ENCODE data around the gene MAL. TPM values are rescaled to one million over a fixed set of nuclear protein-coding genes. Genes with fewer than 3 reads are reported as not detected.

MAL gene
- total RNA-seq, 1 experiment from 2014 or later, result 0.80 TPM

DNA sequence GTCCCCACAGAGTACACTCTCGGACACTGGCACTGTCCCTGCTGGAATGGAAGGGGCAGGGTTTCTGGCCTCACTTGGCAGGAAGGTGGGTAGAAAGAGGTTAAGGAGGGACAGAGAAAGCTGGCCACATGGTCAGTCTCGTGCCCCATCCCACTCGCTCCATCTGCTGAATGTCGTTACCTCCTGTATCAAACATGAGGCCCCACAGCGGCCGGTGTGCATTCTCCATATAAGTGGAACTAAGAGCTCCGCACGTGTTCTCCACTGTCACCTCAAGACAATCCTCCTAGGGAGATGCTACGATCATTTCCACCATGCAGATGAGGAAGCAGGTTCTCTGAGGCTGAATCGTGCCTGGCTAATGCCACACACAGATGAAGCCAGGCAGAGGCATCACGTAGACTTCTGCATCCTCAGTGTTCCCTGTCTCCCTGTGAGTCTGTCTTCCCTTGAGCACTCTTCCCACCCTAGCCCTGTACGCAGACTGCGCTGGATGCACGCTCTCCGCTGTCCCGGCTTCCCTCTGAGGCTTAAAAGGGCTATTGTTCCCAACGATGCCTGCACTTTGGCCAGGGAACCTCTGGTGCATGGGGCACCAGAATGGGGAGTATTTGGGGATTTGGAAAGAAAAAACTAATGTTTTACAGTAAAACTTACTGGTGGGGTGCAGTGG lies 35.1 kb downstream of the MAL start:
- Histone ChIP-seq H3K4me3 (ENCODE audit: insufficient read depth, low read depth, low read length) (no peak overlapping the region), H3K27me3 (ENCODE audit: control insufficient read depth, insufficient read depth, low read length) (no peaks in the 10 kb centered on the region), H3K36me3 (replicated peaks; ENCODE audit: control insufficient read depth, insufficient read depth, low read length) (no peaks in the 10 kb centered on the region)
- DNase-seq, result no peak

DNA sequence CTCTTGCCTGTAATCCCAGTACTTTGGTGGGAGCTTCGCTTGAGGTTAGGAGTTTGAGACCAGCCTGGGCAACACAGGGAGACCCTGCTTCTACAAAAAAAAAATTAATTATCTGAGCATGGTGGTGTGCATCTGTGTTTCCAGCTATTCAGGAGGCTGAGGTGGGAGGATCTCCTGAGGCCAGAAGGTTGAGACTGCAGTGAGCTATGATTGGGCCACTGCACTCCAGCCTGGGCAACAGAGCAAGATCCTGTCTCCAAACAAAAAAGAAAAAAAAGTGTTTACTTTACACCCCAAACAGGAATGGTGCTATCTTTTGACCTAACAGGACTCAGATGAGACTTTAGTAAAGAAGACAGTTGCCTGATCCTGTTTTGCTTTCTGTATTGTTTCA lies 35.6 kb downstream of the MAL start:
- Histone ChIP-seq H3K36me3 (replicated peaks; ENCODE audit: control insufficient read depth, insufficient read depth, low read length) (no peaks in the 10 kb centered on the region), H3K4me3 (ENCODE audit: insufficient read depth, low read depth, low read length) (no peak overlapping the region), H3K27me3 (ENCODE audit: control insufficient read depth, insufficient read depth, low read length) (no peaks in the 10 kb centered on the region)
- DNase-seq, result no peak

DNA sequence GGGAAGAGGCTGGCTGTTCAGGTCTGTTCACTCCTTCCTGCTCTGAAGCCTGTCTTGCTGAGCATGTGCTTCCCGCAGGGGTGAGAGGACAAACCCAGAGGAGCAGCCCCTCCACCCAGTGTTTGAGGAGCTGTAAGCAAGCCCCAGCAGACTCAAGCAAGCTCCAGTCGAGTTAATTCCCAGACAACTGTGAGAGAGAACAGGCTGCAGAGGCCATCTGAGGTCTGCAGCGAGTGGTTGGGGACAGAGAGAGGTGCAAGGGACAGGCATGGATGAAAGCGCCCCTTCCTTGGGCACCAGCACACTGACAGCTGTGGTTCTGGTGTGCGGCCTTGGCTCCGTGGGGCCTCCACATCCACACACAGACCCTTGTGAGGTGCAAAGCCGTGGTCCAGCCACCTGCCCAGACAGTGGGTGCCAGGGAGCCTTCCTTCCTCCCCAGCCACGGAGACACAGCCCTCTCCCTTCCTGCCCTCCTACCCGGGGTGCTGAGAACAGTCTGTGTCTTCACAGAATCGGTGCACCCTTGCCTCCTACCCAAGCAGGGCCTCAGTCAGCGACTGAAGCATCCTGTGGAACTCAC lies 36.2 kb downstream of the MAL start:
- no peaks in the 10 kb centered on the region for H3K27me3 ChIP-seq (ENCODE audit: control insufficient read depth, insufficient read depth, low read length)
- peak; percentile 32 for DNase-seq
- no peaks in the 10 kb centered on the region for H3K36me3 ChIP-seq (replicated peaks; ENCODE audit: control insufficient read depth, insufficient read depth, low read length)
- no peak overlapping the region for H3K4me3 ChIP-seq (ENCODE audit: insufficient read depth, low read depth, low read length)

DNA sequence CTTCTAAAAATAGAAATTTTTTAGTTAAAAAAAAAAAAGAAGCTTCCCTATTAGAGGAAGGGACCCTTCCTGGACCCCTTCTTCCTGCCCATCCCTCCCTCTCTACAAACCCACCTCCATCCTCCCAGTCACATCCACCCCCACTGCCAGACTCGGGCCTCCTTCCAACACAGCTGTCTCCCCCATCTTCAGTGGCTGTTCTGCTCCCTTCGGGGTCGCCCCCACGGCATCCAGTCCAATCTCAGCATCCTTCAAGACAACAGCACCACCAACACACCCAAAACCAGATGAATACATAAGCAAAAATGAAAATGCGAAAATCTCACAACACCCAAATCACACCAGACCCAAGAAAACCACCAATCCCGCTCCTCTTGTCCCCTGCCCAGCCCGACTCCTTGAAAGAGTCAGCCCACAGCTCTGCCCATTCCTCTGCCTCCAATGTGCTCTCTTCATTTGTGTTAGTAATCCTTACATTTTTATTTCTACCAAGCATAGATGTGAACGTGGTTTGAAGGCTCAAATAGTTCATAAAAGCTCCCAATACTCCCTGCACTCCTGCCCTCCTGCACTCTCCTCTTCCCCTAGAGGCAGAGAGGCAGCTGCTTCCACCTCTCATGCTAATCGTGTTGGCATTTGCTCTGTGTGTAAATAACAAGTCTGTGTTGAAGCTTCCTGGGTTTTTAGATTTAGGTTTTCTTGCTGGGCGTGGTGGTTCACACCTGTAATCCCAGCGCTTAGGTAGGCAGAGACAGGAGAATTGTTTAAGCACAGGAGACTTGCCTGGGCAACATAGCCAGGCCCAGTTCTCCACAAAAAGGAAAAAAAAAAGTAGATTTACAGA lies 37.0 kb downstream of the MAL start:
- no peaks in the 10 kb centered on the region for H3K36me3 ChIP-seq (replicated peaks; ENCODE audit: control insufficient read depth, insufficient read depth, low read length)
- no peak overlapping the region for H3K4me3 ChIP-seq (ENCODE audit: insufficient read depth, low read depth, low read length)
- no peaks in the 10 kb centered on the region for H3K27me3 ChIP-seq (ENCODE audit: control insufficient read depth, insufficient read depth, low read length)
- peak; percentile 64 for DNase-seq

DNA sequence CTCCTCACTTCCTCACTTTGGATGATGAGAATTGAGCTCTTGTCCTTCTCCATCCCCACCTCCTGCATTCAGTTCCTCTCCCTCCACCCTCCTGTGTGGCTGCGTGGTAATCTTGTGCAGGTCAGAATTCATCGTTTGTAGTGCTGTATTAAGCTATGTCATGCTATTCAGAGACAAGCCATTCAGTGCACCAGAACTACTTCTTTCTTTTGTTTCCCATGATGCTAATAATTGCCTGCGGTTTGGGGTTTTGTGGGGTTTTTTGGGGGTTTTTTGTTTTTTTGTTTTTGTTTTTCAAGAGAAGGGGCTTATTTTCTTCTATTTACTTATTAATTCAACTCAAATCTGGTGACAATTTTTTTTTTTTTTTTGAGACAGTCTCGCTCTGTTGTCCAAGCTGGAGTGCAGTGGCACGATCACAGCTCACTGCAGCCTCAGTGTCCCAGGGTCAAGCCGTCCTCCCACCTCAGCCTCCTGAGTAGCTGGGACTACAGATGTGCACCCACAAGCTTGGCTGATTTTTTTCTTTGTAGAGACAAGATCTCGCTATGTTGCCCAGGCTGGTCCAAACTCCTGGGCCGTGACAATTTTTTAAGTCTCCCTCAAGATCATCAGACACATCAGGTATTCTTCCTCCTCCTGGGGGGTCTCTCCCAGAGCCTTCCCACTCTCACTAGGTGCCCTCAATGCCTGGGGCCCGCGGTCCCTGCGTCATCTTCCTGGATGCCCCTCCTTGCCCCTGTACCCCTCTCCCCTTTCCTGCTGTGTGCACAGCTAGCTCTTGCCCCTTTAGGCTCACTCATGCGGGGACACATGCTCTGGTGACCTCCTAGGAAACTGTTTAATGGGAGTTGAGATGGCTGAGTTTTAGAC lies 37.8 kb downstream of the MAL start:
- no peaks in the 10 kb centered on the region for H3K27me3 ChIP-seq (ENCODE audit: control insufficient read depth, insufficient read depth, low read length)
- H3K4me3 ChIP-seq (ENCODE audit: insufficient read depth, low read depth, low read length), result no peak overlapping the region
- no peaks in the 10 kb centered on the region for H3K36me3 ChIP-seq (replicated peaks; ENCODE audit: control insufficient read depth, insufficient read depth, low read length)
- no peak for DNase-seq

DNA sequence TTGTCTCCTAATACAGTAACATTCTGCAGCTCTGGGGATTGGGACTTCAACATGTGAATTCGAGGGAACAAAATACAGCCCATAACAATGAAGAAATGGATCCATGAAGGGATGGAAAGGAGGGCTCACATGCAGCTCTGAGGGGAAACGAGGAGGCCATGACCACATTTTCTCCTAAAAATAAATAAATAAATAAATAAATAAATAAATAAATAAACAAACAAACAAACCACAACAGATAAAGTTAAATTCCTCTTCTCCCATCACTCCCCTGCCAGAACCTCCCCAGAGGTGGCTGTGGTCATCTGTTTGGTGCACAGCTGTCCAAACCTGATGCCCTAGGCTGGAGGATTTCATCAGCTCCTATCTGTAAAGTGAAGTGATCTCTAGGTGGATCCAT lies 42.7 kb downstream of the MAL start:
- Histone ChIP-seq H3K4me3 (ENCODE audit: insufficient read depth, low read depth, low read length) (no peak overlapping the region), H3K36me3 (replicated peaks; ENCODE audit: control insufficient read depth, insufficient read depth, low read length) (no peaks in the 10 kb centered on the region), H3K27me3 (ENCODE audit: control insufficient read depth, insufficient read depth, low read length) (no peaks in the 10 kb centered on the region)
- peak; percentile 3 for DNase-seq

DNA sequence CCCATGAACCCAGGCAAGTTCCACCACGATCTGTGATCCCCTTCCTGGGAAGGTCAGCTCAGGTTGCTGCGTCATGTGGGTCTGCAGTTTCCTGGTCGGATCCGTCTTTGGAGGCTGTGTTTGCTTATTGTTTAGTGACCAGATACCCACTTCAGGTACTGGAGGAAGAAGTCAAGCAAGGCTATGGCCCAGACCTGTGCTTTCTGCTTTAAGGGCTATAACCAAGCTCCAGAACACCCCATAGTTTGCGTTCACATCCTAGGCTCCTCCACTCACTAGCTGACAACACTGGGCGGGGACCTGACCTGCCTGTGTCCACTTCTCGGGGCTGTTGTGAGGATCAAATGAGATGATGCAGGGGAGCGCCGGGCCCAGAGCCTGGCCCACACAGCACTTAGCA lies 44.0 kb downstream of the MAL start:
- Histone ChIP-seq H3K4me3 (ENCODE audit: insufficient read depth, low read depth, low read length) (no peak overlapping the region), H3K36me3 (replicated peaks; ENCODE audit: control insufficient read depth, insufficient read depth, low read length) (no peaks in the 10 kb centered on the region), H3K27me3 (ENCODE audit: control insufficient read depth, insufficient read depth, low read length) (no peaks in the 10 kb centered on the region)
- DNase-seq, result peak; percentile 10

DNA sequence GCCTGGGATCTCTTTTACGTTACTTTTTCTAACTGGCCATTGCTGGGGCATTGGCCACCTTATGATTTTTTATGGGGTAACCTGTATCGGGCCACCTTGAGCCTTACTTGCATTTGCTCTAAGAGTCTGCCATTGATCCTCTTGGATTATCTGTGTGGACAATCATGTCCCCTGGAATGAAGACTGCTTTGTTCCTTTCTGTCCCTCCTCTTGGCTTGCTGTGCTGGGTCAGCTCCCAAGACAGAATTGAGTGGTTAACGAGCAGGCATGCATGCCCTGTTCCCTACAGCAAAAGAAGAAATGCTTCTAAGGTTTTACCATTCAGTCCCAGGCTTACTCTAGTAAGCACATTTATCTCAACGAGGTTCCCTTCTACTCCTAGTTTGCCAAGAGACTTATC lies 46.3 kb downstream of the MAL start:
- Histone ChIP-seq H3K36me3 (replicated peaks; ENCODE audit: control insufficient read depth, insufficient read depth, low read length) (no peaks in the 10 kb centered on the region), H3K4me3 (ENCODE audit: insufficient read depth, low read depth, low read length) (no peak overlapping the region), H3K27me3 (ENCODE audit: control insufficient read depth, insufficient read depth, low read length) (peaks cover 4% of the 10 kb centered on the region)
- DNase-seq, result no peak

DNA sequence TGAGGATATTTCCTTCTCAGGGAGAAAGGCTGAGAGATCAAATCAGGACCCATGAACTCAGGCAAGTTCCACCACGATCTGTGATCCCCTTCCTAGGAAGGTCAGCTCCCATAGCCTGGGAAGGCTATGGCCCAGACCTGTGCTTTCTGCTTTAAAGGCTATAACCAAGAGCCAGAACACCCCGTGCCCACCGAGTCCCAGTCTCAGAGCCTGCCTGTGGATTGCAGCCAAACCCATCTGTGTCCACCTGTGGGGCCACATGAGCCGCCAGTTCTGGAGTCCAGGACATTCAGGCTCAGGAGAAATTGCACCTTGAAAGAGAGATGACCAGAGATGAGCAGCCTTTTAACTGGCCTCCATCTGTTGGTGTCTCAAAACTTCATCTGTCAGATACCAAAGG lies 46.9 kb downstream of the MAL start:
- Histone ChIP-seq H3K36me3 (replicated peaks; ENCODE audit: control insufficient read depth, insufficient read depth, low read length) (no peaks in the 10 kb centered on the region), H3K27me3 (ENCODE audit: control insufficient read depth, insufficient read depth, low read length) (peaks cover 7% of the 10 kb centered on the region), H3K4me3 (ENCODE audit: insufficient read depth, low read depth, low read length) (no peak overlapping the region)
- DNase-seq, result no peak

DNA sequence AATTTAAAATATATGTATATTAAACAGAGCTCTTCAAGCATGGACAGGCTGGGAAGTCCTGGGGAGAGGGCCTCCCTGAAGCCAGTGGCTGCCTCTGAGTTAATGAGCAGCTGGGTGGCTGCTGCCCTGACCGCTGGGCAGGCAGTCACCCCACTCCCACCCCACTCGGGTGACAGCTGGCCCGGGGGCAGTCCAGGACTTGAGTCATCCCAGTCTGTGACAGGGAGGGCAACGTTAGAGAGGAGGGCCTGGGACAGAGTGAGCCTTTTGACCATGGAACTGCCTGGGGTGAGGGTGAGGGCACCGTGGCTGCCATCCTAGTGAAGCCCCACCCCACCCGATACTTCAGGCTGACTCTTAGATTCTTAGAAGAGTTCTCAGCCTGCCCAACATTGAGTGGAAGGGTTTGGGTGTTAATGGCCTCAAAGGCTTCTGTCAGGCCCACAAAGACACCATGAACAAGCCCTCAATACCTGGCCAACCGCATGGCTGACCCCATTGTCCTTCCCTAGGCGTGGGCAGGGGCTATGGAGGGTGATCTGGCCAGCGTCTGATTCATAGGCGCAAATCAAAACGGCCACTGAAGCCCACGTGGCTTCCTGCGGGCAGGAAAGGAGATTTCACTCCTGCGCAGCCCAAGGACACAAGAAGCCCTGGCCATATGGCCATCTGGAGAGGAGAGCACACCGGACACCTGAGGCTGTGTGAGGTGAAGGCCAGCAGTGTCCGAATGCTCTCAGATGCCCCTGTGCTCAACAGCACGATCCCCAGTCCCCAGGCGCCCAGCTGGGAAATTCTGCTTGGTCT lies 48.6 kb downstream of the MAL start:
- Histone ChIP-seq H3K36me3 (replicated peaks; ENCODE audit: control insufficient read depth, insufficient read depth, low read length) (no peaks in the 10 kb centered on the region), H3K4me3 (ENCODE audit: insufficient read depth, low read depth, low read length) (no peak overlapping the region), H3K27me3 (ENCODE audit: control insufficient read depth, insufficient read depth, low read length) (peaks cover 9% of the 10 kb centered on the region)
- peak; percentile 11 for DNase-seq

DNA sequence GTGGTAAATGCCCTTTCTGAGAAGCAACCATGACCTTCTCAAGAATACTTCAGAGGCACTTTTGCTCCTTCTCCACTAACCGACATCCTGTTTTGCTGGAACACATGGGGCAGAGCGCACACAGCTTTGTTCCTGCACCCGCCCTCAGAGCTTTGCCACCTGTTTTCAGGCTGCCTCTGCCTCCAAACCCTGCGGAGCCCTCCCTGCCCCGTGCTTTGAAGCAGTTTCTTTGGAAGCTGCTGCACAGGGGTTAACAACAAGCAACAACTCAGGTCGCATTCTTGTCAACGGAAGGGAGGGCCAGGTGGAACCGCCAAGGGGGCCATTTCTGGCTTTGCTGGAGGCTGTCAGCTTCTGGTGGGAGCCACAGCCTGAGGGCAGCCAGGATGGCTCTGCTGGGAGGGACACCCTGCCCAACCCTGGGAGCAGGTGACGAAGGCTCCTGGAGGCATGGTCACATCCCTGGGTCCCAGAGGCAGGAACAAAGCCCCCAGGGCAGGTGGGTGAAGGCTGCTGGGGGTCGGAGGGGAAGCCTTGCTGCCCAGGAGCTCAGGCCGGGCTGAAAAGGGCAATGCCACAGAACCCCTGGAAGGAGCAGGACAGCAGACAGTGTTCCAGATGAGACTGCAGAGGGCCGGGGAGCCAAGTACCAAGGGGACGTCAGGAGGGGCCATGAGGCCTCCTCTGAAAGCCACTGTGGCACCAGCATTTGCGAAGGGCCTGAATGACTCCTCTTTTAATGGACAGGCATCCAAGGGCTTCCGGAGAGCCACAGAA lies 49.3 kb downstream of the MAL start:
- Histone ChIP-seq H3K36me3 (replicated peaks; ENCODE audit: control insufficient read depth, insufficient read depth, low read length) (no peaks in the 10 kb centered on the region), H3K4me3 (ENCODE audit: insufficient read depth, low read depth, low read length) (no peak overlapping the region), H3K27me3 (ENCODE audit: control insufficient read depth, insufficient read depth, low read length) (peaks cover 9% of the 10 kb centered on the region)
- DNase-seq, result no peak

DNA sequence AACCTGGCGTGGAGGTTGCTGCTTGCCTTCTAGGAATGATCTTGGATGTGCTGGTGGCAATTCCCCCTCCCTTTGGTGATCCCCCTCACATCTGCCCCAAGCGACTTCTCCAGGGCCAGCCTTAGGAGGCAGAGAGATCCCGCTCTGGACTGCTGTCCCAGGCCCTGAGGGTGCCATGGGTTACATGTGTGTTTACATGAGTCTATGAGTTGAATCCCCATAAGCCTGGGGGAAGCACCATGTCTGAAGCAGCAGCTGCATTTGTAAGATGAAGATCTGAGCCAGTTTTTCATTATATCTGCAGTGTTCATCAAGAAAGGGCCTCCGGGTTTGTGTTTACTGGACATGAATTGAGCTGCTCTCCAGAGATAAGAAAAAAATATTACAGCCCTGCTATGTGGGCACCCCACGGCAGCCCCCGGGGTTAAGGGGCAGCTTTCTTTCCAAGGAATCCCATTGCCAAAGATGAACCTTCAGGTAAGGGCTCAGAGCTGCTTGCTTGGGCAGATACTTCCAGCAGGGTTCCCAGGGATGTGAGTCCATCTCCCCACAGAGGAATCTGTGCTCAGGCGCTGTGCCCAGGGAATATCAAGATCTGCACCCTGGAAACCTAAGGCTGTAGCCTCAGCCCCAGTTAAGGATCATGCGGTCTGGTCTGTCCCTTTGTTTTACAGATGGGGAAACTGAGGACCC lies 50.1 kb downstream of the MAL start:
- H3K4me3 ChIP-seq (ENCODE audit: insufficient read depth, low read depth, low read length), result no peak overlapping the region
- peaks cover 9% of the 10 kb centered on the region for H3K27me3 ChIP-seq (ENCODE audit: control insufficient read depth, insufficient read depth, low read length)
- H3K36me3 ChIP-seq (replicated peaks; ENCODE audit: control insufficient read depth, insufficient read depth, low read length), result no peaks in the 10 kb centered on the region
- DNase-seq, result no peak
